ENCODE data around the gene LMBR1.

- TF ChIP-seq CTCF (conservative IDR thresholded peaks at IDR 0.05; ENCODE audit: low read length), result no peak
- no peak for TF ChIP-seq EZH2phosphoT487 (IDR thresholded peaks at IDR 0.05; ENCODE audit: borderline replicate concordance, low read depth, low read length)
Measured at GRCh38 chr7:156861212-156861611, 31.8 kb downstream of the LMBR1 start.
